Smooth muscle cell (in vitro differentiated cells): ENCODE results near the gene PCBP4. TPM values are rescaled to one million over a fixed set of nuclear protein-coding genes. Genes with fewer than 3 reads are reported as not detected.

Experiments
- DNase-seq: peaks from one replicate; lab custom pipeline; 2025; ENCODE audit not compliant: unreplicated experiment; lab: John Stamatoyannopoulos, UW
- H2AFZ ChIP-seq: fragments of 200-600 bp; sonication (generic); 2 replicates; pipeline ENCODE4 v1.6.0; 2016; ENCODE audit warnings: antibody characterized with exemption, low read depth, mild to moderate bottlenecking
- H3F3A ChIP-seq: fragments of 200-600 bp; sonication (generic); 2 replicates; pipeline ENCODE4 v1.6.0; 2017; ENCODE audit warnings: antibody characterized with exemption, low read depth
- H3K27ac ChIP-seq: fragments of 200-600 bp; sonication (generic); 2 replicates; pipeline ENCODE4 v1.5.1; 2016; ENCODE audit warnings: low read depth, mild to moderate bottlenecking
- H3K27me3 ChIP-seq: fragments of 200-600 bp; sonication (generic); 2 replicates; pipeline ENCODE4 v1.6.1; 2016; ENCODE audit warnings: low read depth, mild to moderate bottlenecking
- H3K36me3 ChIP-seq: fragments of 200-600 bp; sonication (generic); 2 replicates; pipeline ENCODE4 v1.5.1; 2016; ENCODE audit warnings: low read depth
- H3K4me1 ChIP-seq: fragments of 200-600 bp; sonication (generic); 2 replicates; pipeline ENCODE4 v1.5.1; 2016; ENCODE audit warnings: low read depth
- H3K4me2 ChIP-seq: fragments of 200-600 bp; sonication (generic); 2 replicates; pipeline ENCODE4 v1.6.0; 2016; ENCODE audit warnings: mild to moderate bottlenecking
- H3K4me3 ChIP-seq: fragments of 200-600 bp; sonication (generic); 2 replicates; pipeline ENCODE4 v1.5.1; 2016; ENCODE audit warnings: mild to moderate bottlenecking
- H3K79me2 ChIP-seq: fragments of 200-600 bp; sonication (generic); 2 replicates; pipeline ENCODE4 v1.6.0; 2016; ENCODE audit warnings: low read depth, mild to moderate bottlenecking
- H3K9ac ChIP-seq: fragments of 200-600 bp; sonication (generic); 2 replicates; pipeline ENCODE4 v1.6.0; 2016; ENCODE audit warnings: low read depth
- H3K9me3 ChIP-seq: fragments of 200-600 bp; sonication (generic); replicated peaks from 2 replicates; pipeline ENCODE4 v1.5.1; 2016; ENCODE audit warnings: low read depth
- H4K20me1 ChIP-seq: fragments of 200-600 bp; sonication (generic); 2 replicates; pipeline ENCODE4 v1.6.0; 2016; ENCODE audit warnings: low read depth
- CTCF ChIP-seq: fragments of 200-600 bp; sonication (generic); IDR thresholded peaks from 2 replicates; pipeline ENCODE4 v1.5.1; 2017; ENCODE audit warnings: borderline replicate concordance, mild to moderate bottlenecking, antibody characterized with exemption; ENCODE audit not compliant: insufficient read depth, poor library complexity, severe bottlenecking
- WGBS: methylation state at CpG from one replicate; pipeline ENCODE4 v1.1.7; 2016; ENCODE audit warnings: low lambda C conversion rate; 5-methylcytosine and 5-hydroxymethylcytosine counted together
- polyA plus RNA-seq: library from polyadenylated mRNA; unstranded; fragments of >200 nt; fragmentation: Nextera tagmentation; extraction: Ambion mirVana; gene quantifications from 2 replicates; pipeline ENCODE4 v1.2.1, GENCODE V29; 2016
- total RNA-seq: library from RNA; depleted of rRNA; stranded (reverse); fragments of >200 nt; gene quantifications from 2 replicates; pipeline ENCODE4 v1.2.3, GENCODE V29; 2014

PCBP4 gene
- total and polyA plus RNA-seq, 2 experiments from 2014 or later = 42.6 to 81.2 TPM

GRCh38 chr3:51998774-51999173 lies 31.5 kb upstream of the PCBP4 start:
- H3K4me3 ChIP-seq = no peak overlapping the region
- no peaks in the 10 kb centered on the region for H3K27me3 ChIP-seq
- no peak for DNase-seq
- no peak overlapping the region for H3K4me2 ChIP-seq
- H3K9ac ChIP-seq = no peak overlapping the region
- H2AFZ ChIP-seq = no peak overlapping the region
- no peaks in the 10 kb centered on the region for H3K9me3 ChIP-seq
- H4K20me1 ChIP-seq = peaks cover 10% of the 10 kb centered on the region
- WGBS = 89% methylated on average over 7 of the region's 7 CpGs
- no peak overlapping the region for H3K27ac ChIP-seq
- H3F3A ChIP-seq = peaks cover 12% of the 10 kb centered on the region
- no peak for TF ChIP-seq CTCF
- no peaks in the 10 kb centered on the region for H3K36me3 ChIP-seq
- H3K79me2 ChIP-seq = peaks cover 18% of the 10 kb centered on the region
- H3K4me1 ChIP-seq = peaks cover 30% of the 10 kb centered on the region

- Histone ChIP-seq H3K4me1 (peaks cover 26% of the 10 kb centered on the region), H3K27me3 (no peaks in the 10 kb centered on the region), H4K20me1 (peaks cover 10% of the 10 kb centered on the region), H3K79me2 (peaks cover 18% of the 10 kb centered on the region), H3K9me3 (no peaks in the 10 kb centered on the region), H2AFZ (no peak overlapping the region), H3K4me3 (no peak overlapping the region), H3K4me2 (no peak overlapping the region), H3K9ac (no peak overlapping the region), H3K27ac (peak overlapping the region; percentile 31), H3K36me3 (no peaks in the 10 kb centered on the region), H3F3A (peaks cover 12% of the 10 kb centered on the region)
- no peak for TF ChIP-seq CTCF
- 43% methylated on average over 7 of the region's 7 CpGs for WGBS
- no peak for DNase-seq
These were observed 30.8 kb upstream of the PCBP4 start for GRCh38 chr3:51997935-51998596.

- Histone ChIP-seq H3K27ac (no peak overlapping the region), H3K9me3 (no peaks in the 10 kb centered on the region), H3K4me3 (no peak overlapping the region), H3K9ac (no peak overlapping the region), H3K4me2 (no peak overlapping the region), H4K20me1 (peaks cover 18% of the 10 kb centered on the region), H3F3A (peaks cover 20% of the 10 kb centered on the region), H3K36me3 (no peaks in the 10 kb centered on the region), H3K4me1 (peaks cover 17% of the 10 kb centered on the region), H3K79me2 (peaks cover 27% of the 10 kb centered on the region), H3K27me3 (no peaks in the 10 kb centered on the region), H2AFZ (no peak overlapping the region)
- TF ChIP-seq CTCF = no peak
- DNase-seq = no peak
- 93% methylated on average over 2 of the region's 2 CpGs for WGBS
These were observed 29.9 kb upstream of the PCBP4 start for GRCh38 chr3:51997172-51997571.
